GM12874 (cell line): ENCODE measurements around the gene CXCR2.

Experiments
- TF ChIP-seq, protein P1 (sequence below): IDR thresholded peaks from 2 replicates; pipeline ENCODE4 v1.5.1; 2011; ENCODE audit warnings: low read depth, mild to moderate bottlenecking, control low read depth, low read length, moderate library complexity; ENCODE audit not compliant: insufficient read depth

Gene CXCR2

DNA sequence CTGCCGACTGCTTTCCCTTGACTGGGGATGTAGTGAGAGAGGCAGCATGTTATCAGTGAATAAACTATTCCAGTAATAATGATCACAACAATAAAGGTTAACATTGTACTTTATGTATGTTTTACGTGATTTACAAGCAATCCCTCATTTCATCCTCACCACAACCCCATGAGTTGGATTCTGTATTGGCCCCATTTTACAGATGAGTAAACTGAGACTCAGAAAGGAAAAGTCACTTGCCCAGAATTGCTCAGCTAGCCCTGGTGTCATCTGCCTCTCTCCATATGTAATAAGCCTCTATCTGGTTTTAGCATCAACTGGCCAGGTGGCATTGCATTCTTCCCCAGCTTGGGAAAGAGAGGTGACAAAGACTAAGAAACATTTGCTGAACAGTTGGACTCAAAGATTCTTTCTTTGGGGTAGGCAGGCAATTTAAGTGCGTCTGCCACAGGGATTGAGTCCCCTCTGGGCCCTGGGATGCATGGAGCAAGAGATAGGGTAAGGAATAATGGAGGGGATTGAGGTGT is 2.2 kb downstream of the CXCR2 start:
- TF ChIP-seq, protein P1, sequence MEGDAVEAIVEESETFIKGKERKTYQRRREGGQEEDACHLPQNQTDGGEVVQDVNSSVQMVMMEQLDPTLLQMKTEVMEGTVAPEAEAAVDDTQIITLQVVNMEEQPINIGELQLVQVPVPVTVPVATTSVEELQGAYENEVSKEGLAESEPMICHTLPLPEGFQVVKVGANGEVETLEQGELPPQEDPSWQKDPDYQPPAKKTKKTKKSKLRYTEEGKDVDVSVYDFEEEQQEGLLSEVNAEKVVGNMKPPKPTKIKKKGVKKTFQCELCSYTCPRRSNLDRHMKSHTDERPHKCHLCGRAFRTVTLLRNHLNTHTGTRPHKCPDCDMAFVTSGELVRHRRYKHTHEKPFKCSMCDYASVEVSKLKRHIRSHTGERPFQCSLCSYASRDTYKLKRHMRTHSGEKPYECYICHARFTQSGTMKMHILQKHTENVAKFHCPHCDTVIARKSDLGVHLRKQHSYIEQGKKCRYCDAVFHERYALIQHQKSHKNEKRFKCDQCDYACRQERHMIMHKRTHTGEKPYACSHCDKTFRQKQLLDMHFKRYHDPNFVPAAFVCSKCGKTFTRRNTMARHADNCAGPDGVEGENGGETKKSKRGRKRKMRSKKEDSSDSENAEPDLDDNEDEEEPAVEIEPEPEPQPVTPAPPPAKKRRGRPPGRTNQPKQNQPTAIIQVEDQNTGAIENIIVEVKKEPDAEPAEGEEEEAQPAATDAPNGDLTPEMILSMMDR = no peak

DNA sequence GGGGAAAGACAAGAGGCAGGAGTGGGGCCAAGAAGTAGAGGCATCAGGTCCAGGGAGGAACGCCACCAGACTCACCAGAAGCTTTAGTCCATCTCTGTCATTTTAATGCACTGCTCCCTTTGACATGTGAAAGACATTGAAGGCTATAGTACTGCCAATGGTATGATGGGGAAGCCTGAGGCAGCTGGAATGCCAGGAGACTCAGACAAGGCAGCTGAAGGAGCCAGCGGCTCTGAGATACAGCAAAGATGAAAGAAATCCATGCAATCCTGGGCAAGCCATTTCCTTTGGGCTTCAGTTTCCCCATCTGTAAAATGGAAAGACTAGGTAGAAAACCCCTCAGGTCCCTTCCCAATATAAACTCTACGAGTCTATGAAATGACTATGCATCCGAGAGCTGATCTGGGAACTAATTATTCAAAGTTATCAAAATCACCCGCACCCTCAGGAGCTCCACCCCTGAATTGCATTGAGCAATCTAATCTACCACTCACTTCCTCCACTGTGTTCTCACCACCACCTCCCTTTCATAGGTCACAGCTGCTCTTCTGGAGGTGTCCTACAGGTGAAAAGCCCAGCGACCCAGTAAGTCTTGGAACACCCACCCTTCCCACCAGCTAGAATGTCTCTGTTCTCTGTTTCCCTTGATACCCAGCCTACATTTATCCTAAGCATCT is 3.1 kb downstream of the CXCR2 start:
- TF ChIP-seq, protein P1 = no peak

DNA sequence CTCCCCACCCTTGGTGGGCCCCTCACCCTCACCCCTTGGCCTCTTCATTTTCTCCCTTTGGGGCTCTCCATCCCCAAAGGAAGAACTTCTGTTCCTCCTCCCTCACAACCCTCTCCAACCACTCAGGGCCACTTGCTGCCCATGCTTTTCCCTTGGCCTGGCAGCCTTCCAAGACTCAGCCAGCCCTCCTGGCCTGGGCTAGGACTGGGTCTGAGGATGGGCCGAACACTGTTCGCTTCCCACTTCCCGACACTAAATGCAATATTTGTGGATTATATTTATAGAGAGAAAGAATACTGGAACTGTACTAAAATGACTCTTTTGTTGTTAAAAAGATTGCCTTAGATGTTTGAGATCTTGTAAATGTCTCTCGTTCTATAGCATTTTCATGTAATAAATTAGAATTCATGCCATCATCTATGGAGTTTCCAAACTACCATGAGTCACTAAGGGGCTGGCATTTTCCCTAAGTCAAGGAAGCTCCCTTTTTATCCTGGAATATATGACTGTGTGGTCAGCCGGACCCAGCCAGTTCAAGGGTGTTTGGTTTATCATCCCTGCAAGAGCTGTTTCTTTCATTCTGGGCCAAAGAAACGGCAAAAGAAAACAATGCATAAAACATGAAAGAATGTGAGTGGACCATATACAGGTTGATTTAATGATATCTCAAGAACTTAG is 3.8 kb downstream of the CXCR2 start:
- TF ChIP-seq, protein P1 = no peak

DNA sequence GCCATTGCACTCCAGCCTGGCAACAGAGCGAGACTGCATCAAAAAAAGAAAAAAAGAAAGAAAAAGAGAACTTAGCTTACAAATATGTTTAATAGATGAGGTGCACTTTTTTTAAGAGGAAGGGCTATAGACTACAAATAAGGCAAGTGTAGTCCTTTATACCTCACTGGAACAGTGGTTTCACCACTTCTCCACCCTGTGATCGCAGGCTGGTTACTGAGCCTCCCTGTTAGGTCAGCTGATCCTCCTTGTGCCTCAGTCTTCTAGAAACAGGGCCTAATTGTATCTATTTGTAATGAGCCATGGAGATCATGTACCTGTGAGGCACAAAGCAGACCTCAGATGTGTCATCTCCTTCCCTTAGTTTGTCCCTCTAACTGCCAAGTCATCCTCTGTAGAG is 4.5 kb downstream of the CXCR2 start:
- TF ChIP-seq, protein P1 = no peak

DNA sequence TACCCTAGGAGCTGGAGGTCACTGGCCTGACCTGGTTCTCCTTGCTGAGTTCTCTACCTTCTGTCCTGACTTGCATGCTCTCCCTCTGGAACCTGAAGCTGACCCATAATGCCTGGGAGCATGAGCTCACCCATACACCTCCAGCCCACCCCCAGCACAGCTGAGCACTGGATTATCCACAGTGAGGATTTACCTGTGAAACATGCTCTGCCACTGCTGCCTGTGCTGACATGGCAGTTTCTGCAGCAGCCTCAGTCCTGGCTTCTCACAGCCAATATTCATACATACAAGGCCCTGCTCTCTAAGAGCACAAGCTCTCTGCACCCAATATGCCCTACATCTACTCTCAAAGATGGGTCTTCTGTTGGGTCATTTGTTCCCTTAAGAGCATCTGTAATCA is 5.0 kb downstream of the CXCR2 start:
- TF ChIP-seq, protein P1 = no peak

DNA sequence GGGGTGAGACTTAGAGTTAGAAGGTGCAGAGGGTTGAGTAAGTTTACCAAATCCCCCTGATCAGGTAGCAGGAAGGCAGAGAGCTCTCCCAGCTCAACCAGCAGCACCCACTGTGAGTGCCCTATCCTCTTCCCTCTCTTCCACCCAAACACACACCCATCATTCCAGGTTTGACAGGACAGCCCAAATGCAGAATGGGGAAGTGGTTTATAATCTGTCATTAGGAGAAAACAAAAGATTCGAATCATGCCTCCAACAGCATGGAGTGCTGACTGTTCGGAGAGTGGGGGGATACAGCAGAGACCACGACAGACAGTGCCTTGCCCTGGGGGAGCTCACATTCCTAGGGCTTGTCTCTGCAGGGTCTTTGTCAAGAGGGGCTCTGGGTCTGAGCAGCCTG is 11.7 kb downstream of the CXCR2 start:
- TF ChIP-seq, protein P1 = no peak

DNA sequence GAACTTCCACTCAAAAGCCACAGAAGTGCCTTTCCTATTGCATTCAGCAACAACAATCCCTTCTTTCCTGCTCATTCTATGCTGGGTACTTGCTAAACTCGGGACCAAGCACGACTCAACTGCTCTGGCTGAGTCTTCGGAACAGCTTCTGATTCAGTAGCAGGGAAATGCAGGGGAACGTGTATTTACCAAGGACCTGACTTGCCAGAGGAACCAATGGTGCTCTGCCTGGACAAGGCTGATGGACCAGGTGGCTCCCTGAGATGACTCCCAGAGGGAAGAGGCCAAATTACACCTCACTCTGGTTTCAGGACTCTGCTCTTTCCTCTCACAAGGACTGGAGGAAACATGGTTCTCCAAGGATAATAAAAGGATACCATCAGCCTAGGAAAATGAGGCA is 12.2 kb downstream of the CXCR2 start:
- TF ChIP-seq, protein P1 = no peak
